ENCODE data around the gene GBP6.

DNA sequence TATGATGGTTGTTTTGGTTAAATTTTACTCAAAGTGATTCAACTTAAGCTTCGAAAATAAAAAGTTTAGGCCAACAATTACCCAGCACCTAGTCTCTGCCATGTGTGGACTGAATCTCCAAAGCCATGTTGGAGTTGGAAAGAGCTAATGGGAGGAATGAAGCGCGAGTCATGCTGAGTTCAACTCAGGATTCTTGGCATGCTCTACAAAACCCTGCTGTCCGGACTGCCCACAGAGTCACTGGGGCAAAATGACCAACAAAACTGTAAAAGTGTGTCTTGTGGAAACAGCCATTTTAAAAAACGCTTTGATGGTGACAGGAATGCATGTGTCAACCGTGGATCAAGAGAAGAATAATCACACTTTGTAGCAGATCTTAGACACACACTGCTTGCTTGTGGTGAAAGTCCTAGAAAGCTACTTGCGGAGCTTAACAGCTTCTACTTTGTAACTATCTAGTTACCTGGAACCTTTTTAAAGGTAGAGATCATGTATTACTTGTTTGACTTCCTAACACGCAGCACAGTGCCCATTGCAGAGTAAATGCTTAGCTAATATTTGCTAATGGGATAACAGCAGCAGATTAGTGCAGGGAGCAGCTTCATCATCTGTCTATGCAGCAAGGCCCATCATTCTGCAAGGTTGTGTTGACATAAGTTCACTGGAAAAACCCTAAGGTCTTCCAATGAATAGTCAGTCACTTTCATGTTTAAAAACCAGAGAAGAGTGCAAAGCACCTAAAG is 7.0 kb upstream of the GBP6 start:
- no peak for TF ChIP-seq CTCF (IDR thresholded peaks at IDR 0.05)
- no peak for TF ChIP-seq POLR2A (IDR thresholded peaks at IDR 0.05)
- no peak for TF ChIP-seq POLR2AphosphoS5 (IDR thresholded peaks at IDR 0.05)
- TF ChIP-seq EP300 (IDR thresholded peaks at IDR 0.05) = no peak

All from gastroesophageal sphincter (tissue), 3 donors.